ENCODE measurements around the gene IL20RA.

GRCh38 chr6:137093183-137094069, 48.7 kb upstream of the IL20RA start:
- no peak for TF ChIP-seq CTCF (IDR thresholded peaks at IDR 0.05)
- TF ChIP-seq RAD21 (IDR thresholded peaks at IDR 0.05; ENCODE audit: low read length), result no peak
- no peak for TF ChIP-seq JUND (IDR thresholded peaks at IDR 0.05)
- no peak for TF ChIP-seq TAF1 (IDR thresholded peaks at IDR 0.05; ENCODE audit: borderline replicate concordance, low read depth, low read length)
- no peak for TF ChIP-seq RXRA (IDR thresholded peaks at IDR 0.05; ENCODE audit: borderline replicate concordance, low read depth)

All from SK-N-SH (cell line).